ENCODE results near the gene HPN.

HPN gene

DNA sequence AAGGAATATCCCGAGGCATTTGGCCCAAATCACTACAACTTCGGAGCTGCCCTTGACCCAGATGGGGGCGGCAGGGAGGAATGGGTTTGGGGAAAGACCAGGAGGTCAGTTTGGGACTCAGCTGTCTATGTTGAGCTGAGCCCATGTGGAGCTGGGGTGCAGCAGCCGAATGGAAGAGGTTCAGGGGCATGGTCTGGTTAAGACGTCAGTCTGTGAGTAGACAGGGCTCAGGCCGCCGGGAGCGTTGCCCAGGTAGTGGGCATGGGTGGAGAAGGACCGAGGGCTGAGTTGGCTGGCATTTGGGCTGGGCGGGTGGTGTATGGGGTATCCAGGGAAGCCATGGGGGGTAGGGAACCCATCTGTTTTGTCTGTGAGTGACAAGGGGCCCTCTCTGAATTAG, 20.5 kb upstream of the HPN start:
- H3K4me3 ChIP-seq (ENCODE audit: low read length), result no peak overlapping the region
- H2AFZ ChIP-seq (ENCODE audit: low read depth, low read length), result no peak overlapping the region
- no peak overlapping the region for H3K27ac ChIP-seq (ENCODE audit: low read length)
- no peaks in the 10 kb centered on the region for H3K27me3 ChIP-seq (ENCODE audit: low read depth, low read length)
- H3K9me3 ChIP-seq (ENCODE audit: insufficient read depth, low read length), result no peaks in the 10 kb centered on the region
- no peak overlapping the region for H3K9ac ChIP-seq (ENCODE audit: low read length)
- H3K79me2 ChIP-seq (ENCODE audit: low read length), result no peaks in the 10 kb centered on the region
- peaks cover 55% of the 10 kb centered on the region for H3K36me3 ChIP-seq (replicated peaks; ENCODE audit: low read depth, low read length)
- peaks cover 12% of the 10 kb centered on the region for H3K4me1 ChIP-seq (ENCODE audit: low read length)
- no peak for TF ChIP-seq CTCF (IDR thresholded peaks at IDR 0.05; ENCODE audit: low read depth, low read length)
- TF ChIP-seq EZH2phosphoT487 (IDR thresholded peaks at IDR 0.05; ENCODE audit: low read depth), result no peak
- H4K20me1 ChIP-seq (ENCODE audit: insufficient read depth, low read length), result peaks cover 3% of the 10 kb centered on the region
- H3K4me2 ChIP-seq (ENCODE audit: low read length), result no peak overlapping the region

DNA sequence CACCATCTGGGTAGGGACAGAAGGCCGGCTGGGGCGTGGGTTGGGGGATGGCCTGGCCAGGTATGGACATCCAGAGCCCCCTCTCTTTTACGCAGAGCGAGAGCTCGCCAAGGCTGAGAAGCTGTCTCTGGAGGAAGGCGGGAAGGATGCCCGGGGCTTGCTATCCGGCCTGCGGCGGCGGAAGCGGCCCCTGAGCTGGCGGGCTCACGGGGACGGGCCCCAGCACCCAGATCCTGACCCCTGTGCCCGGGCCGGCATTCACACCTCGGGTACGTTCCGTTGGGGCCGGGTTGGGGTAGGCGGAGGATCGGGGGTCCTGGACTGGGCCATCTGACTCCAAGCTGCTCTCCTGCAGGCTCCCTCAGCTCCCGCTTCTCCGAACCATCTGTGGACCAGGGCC, 19.9 kb upstream of the HPN start:
- TF ChIP-seq EZH2phosphoT487 (IDR thresholded peaks at IDR 0.05; ENCODE audit: low read depth) (no peak), CTCF (IDR thresholded peaks at IDR 0.05; ENCODE audit: low read depth, low read length) (no peak)
- Histone ChIP-seq H3K9ac (ENCODE audit: low read length) (no peak overlapping the region), H3K4me1 (ENCODE audit: low read length) (peaks cover 12% of the 10 kb centered on the region), H2AFZ (ENCODE audit: low read depth, low read length) (no peak overlapping the region), H3K9me3 (ENCODE audit: insufficient read depth, low read length) (no peaks in the 10 kb centered on the region), H3K36me3 (replicated peaks; ENCODE audit: low read depth, low read length) (peaks cover 54% of the 10 kb centered on the region), H3K27ac (ENCODE audit: low read length) (no peak overlapping the region), H3K79me2 (ENCODE audit: low read length) (no peaks in the 10 kb centered on the region), H3K27me3 (ENCODE audit: low read depth, low read length) (no peaks in the 10 kb centered on the region), H3K4me2 (ENCODE audit: low read length) (no peak overlapping the region), H4K20me1 (ENCODE audit: insufficient read depth, low read length) (peaks cover 3% of the 10 kb centered on the region), H3K4me3 (ENCODE audit: low read length) (no peak overlapping the region)

- TF ChIP-seq EZH2phosphoT487 (IDR thresholded peaks at IDR 0.05; ENCODE audit: low read depth) (no peak), CTCF (IDR thresholded peaks at IDR 0.05; ENCODE audit: low read depth, low read length) (no peak)
- no peak overlapping the region for H3K4me2 ChIP-seq (ENCODE audit: low read length)
- no peaks in the 10 kb centered on the region for H3K9me3 ChIP-seq (ENCODE audit: insufficient read depth, low read length)
- no peak overlapping the region for H3K4me3 ChIP-seq (ENCODE audit: low read length)
- no peak overlapping the region for H2AFZ ChIP-seq (ENCODE audit: low read depth, low read length)
- H3K36me3 ChIP-seq (replicated peaks; ENCODE audit: low read depth, low read length), result peaks cover 59% of the 10 kb centered on the region
- H3K79me2 ChIP-seq (ENCODE audit: low read length), result no peaks in the 10 kb centered on the region
- H3K4me1 ChIP-seq (ENCODE audit: low read length), result peaks cover 3% of the 10 kb centered on the region
- H3K9ac ChIP-seq (ENCODE audit: low read length), result no peak overlapping the region
- H3K27ac ChIP-seq (ENCODE audit: low read length), result no peak overlapping the region
- H4K20me1 ChIP-seq (ENCODE audit: insufficient read depth, low read length), result peaks cover 8% of the 10 kb centered on the region
- no peaks in the 10 kb centered on the region for H3K27me3 ChIP-seq (ENCODE audit: low read depth, low read length)
Observed at GRCh38 chr19:35022460-35022859, 19.1 kb upstream of the HPN start.

- Histone ChIP-seq H3K27ac (ENCODE audit: low read length) (no peak overlapping the region), H3K4me2 (ENCODE audit: low read length) (no peak overlapping the region), H2AFZ (ENCODE audit: low read depth, low read length) (no peak overlapping the region), H3K36me3 (replicated peaks; ENCODE audit: low read depth, low read length) (peaks cover 63% of the 10 kb centered on the region), H3K4me1 (ENCODE audit: low read length) (no peaks in the 10 kb centered on the region), H3K9ac (ENCODE audit: low read length) (no peak overlapping the region), H3K79me2 (ENCODE audit: low read length) (no peaks in the 10 kb centered on the region), H3K9me3 (ENCODE audit: insufficient read depth, low read length) (no peaks in the 10 kb centered on the region), H3K4me3 (ENCODE audit: low read length) (no peak overlapping the region), H4K20me1 (ENCODE audit: insufficient read depth, low read length) (peaks cover 12% of the 10 kb centered on the region), H3K27me3 (ENCODE audit: low read depth, low read length) (no peaks in the 10 kb centered on the region)
- no peak for TF ChIP-seq EZH2phosphoT487 (IDR thresholded peaks at IDR 0.05; ENCODE audit: low read depth)
- TF ChIP-seq CTCF (IDR thresholded peaks at IDR 0.05; ENCODE audit: low read depth, low read length), result no peak
Observed at GRCh38 chr19:35023428-35023827, 18.1 kb upstream of the HPN start.

All from OCI-LY3 (cell line).